GM13977 (cell line): ENCODE measurements around the gene FKBP11.

Experiments
- DNase-seq: peaks from one replicate; pipeline ENCODE4 v3.0.0; 2012; ENCODE audit warnings: low spot score
- in situ Hi-C: fragments of 300-500 bp; cut with MboI; formaldehyde crosslinking; loops from one replicate; pipeline ENCODE4 v1.12.0; 2022; ENCODE audit warnings: low sequenced_read_pairs, low pct_unique_long_range_greater_than_20kb, mixed read lengths, inconsistent platforms; ENCODE audit not compliant: unreplicated experiment
- TF ChIP-seq, protein P1 (sequence below): IDR thresholded peaks from 2 replicates; pipeline ENCODE4 v1.5.1; 2012; ENCODE audit warnings: mild to moderate bottlenecking, control low read depth; ENCODE audit not compliant: insufficient read depth; ENCODE audit errors: extremely low read depth, missing control alignments

FKBP11 gene

DNA sequence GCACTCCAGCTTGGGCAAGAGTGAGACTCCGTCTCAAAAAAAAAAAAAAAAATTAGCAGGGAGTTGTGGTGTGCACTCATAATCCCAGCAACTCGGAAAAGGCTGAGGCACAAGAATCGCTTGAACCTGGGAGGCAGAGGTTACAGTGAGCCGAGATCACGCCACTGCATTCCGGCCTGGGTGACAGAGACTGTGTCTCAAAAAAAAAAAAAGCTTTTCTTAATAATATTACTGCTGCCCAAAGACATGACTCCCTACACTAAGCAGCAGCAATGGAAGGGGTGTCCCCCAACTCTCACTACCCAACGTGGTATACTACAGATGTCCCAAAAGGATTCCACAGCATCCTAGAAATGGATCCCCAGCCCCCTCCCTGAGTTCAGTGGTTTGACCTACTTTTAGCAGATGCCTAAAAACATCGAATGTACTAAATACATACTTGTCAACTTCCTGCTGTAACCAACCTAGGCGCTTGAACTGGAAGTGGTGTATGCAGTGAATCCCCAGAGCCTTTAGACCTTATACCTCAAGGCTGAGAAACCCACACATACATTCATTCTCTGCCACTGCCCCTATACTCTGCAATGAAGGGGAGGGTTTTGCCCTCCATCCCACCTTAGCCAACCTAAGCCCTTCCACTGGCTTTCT lies 8.5 kb upstream of the FKBP11 start:
- in situ Hi-C loops = no loop called here
- TF ChIP-seq, protein P1, sequence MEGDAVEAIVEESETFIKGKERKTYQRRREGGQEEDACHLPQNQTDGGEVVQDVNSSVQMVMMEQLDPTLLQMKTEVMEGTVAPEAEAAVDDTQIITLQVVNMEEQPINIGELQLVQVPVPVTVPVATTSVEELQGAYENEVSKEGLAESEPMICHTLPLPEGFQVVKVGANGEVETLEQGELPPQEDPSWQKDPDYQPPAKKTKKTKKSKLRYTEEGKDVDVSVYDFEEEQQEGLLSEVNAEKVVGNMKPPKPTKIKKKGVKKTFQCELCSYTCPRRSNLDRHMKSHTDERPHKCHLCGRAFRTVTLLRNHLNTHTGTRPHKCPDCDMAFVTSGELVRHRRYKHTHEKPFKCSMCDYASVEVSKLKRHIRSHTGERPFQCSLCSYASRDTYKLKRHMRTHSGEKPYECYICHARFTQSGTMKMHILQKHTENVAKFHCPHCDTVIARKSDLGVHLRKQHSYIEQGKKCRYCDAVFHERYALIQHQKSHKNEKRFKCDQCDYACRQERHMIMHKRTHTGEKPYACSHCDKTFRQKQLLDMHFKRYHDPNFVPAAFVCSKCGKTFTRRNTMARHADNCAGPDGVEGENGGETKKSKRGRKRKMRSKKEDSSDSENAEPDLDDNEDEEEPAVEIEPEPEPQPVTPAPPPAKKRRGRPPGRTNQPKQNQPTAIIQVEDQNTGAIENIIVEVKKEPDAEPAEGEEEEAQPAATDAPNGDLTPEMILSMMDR = no peak
- no peak for DNase-seq

DNA sequence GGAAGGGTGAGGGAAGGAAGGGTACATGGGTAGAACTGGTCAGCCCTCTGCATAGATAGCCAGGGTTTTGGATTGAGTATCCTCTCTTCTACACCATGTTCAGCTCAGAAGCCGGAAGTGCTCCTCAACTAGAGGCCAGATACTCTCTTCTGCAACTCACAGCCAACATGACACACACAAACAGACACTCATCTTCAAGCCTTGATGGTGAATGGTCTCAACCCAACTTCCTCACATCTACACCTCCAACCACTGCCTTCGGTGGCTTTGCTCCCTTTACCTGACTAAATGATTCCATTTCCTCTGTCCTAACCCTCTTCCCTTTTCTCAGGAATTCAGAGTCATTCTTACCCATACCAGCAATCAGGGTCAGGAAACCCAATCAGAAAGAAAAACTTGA lies 7.6 kb upstream of the FKBP11 start:
- TF ChIP-seq, protein P1 = no peak

GRCh38 chr12:48930475-48930874 lies 5.2 kb upstream of the FKBP11 start:
- in situ Hi-C loops = no loop called here
- DNase-seq = no peak
- TF ChIP-seq, protein P1 = no peak

More for the DNA sequence above, 7.6 kb upstream of the FKBP11 start:
- DNase-seq = no peak
- in situ Hi-C loops = no loop called here

- DNase-seq = no peak
- TF ChIP-seq, protein P1 = no peak
- in situ Hi-C loops = no loop called here
Measured at GRCh38 chr12:48929551-48929950, 4.3 kb upstream of the FKBP11 start.

GRCh38 chr12:48927261-48927660 lies 2.0 kb upstream of the FKBP11 start:
- TF ChIP-seq, protein P1 = no peak
- in situ Hi-C loops = no loop called here
- no peak for DNase-seq

- peak; percentile 87 for DNase-seq
- in situ Hi-C loops = no loop called here
- TF ChIP-seq, protein P1 = peak; percentile 83
Measured at GRCh38 chr12:48924617-48925303, 532 bp downstream of the FKBP11 start.
